DMS79 treated with DMSO at 0.1 percent for 48 hours (cell line): ENCODE measurements around the gene GHITM.

Experiments
- DNase-seq: peaks from one replicate; lab custom pipeline; 2025; lab: John Stamatoyannopoulos, UW

GHITM gene

DNA sequence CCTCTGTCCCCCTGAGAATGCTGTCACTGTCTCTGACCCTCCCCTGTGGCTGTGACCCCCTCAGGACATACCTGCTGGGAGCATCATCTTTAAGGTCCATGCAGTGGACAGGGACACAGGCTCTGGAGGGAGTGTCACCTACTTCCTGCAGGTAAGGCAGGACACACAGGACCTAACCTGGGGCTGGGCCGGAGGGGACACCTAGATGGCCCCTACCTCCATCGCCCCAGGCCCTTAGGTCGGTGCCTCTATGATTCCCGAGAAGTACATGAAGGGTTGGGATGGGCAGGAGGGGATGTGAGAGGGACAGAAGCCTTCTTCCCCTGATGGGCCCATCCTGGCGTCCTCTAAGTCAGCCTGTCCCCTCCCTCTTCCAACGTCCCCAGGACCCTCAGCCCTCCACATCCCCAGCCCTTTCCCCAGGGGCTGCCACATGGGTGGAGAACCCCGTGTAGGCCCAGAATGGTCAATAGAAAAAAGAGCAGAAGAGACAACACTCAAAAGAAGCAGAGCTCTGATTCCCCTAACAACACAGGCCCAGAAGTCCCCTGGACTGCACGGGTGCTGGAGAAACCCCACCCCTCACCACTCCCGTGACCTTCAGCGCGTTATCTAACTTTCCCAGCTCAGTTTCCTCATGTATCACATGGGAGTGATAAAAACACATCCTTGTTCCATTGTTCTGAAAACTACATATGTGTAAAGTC is 61.4 kb downstream of the GHITM start:
- DNase-seq = no peak

DNA sequence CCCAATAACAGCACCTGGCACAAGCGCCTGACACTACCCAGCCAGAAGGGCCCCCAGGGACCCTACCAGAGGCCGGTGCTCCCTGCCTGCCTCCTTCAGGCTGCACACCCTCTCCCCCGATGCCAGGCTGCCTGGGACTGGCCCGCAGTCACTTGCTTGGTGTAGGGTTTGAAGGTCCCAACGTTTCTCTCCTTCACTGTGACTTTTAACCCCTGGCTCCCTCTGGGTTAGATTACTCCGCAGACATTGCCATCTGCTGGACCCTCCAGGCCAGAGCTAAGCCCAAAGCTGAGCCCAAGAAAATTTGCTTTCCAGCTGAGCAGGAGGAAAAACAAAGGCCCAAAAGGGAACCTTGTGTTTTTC is 61.9 kb downstream of the GHITM start:
- no peak for DNase-seq

DNA sequence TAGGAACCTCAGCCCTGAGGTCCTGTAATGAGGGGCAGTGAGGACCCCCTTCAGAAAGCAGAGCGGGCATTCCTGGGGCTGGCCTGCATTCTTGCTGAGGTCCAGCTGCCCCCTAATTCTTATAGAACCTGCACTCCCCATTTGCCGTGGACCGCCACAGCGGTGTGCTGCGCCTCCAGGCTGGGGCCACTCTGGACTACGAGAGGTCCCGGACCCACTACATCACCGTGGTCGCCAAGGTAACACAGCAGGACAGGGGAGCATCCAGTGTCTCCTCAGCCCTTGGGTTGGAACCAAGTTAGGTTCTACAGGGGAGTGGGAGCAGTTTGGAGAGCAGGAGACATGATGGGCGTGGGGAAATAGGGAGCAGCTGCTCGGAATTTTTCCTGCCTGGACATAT is 62.4 kb downstream of the GHITM start:
- DNase-seq = no peak

DNA sequence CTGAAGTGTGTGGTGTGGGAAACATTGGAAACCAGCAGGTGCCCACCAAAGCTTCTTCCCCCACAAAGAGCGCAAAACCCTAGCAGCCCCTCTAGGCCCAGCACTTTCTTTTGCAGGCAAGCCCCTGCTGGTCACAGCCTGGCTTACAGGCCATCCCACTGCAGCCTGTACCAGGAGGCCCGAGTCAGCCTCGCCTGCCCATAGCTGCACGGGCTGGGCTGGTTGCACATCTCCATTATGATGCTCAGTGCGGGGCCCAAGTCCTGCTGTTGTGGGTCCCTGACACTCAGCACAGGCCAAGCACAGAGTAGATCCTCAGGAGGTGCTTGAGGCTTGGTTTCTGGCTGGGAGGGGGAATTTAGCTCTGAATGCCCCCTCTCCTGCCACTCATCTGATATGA is 63.0 kb downstream of the GHITM start:
- no peak for DNase-seq
